Loucy (cell line): ENCODE results near the gene RGS1.

Experiments used
- CTCF ChIP-seq: fragments of 200-600 bp; sonication (generic); conservative IDR thresholded peaks from 2 replicates; pipeline ENCODE4 v1.5.1; 2014; ENCODE audit warnings: mild to moderate bottlenecking, antibody characterized with exemption, low read length
- EZH2phosphoT487 ChIP-seq: fragments of 200-600 bp; IDR thresholded peaks from 2 replicates; pipeline ENCODE4 v1.6.1; 2018; ENCODE audit warnings: antibody characterized with exemption, mild to moderate bottlenecking, moderate library complexity, borderline replicate concordance

- TF ChIP-seq CTCF (no peak), EZH2phosphoT487 (no peak)
Measured at GRCh38 chr1:192561301-192561700, 14.3 kb upstream of the RGS1 start.
